Brain microvascular endothelial cell (primary cell): ENCODE data around the gene JTB.

Source experiments
- DNase-seq: peaks from one replicate; pipeline ENCODE4 v3.0.0-alpha.2; 2020
- H3K27ac ChIP-seq: fragments of 250-450 bp; sonication (Bioruptor Pico); 2 replicates; pipeline ENCODE4 v1.5.1; 2020; ENCODE audit warnings: mild to moderate bottlenecking, moderate library complexity
- H3K27me3 ChIP-seq: fragments of 250-450 bp; sonication (Bioruptor Pico); replicated peaks from 2 replicates; pipeline ENCODE4 v1.5.1; 2020; ENCODE audit warnings: mild to moderate bottlenecking
- H3K36me3 ChIP-seq: fragments of 250-450 bp; sonication (Bioruptor Pico); replicated peaks from 2 replicates; pipeline ENCODE4 v1.5.1; 2020; ENCODE audit warnings: mild to moderate bottlenecking
- H3K4me3 ChIP-seq: 2 replicates; pipeline ENCODE4 v1.5.1; 2011; ENCODE audit warnings: low read depth, mild to moderate bottlenecking, control low read depth, low read length, moderate library complexity
- in situ Hi-C: cut with HindIII; loops from 2 replicates; pipeline ENCODE4 v1.10.0; 2017; ENCODE audit warnings: low sequenced_read_pairs, low pct_ligation_motif_present
- TF ChIP-seq, protein P1 (sequence below): IDR thresholded peaks from 2 replicates; pipeline ENCODE4 v1.5.1; 2011; ENCODE audit warnings: low read depth, mild to moderate bottlenecking, moderate library complexity, low read length, control low read depth, inconsistent platforms; ENCODE audit errors: missing control alignments

Gene JTB

DNA sequence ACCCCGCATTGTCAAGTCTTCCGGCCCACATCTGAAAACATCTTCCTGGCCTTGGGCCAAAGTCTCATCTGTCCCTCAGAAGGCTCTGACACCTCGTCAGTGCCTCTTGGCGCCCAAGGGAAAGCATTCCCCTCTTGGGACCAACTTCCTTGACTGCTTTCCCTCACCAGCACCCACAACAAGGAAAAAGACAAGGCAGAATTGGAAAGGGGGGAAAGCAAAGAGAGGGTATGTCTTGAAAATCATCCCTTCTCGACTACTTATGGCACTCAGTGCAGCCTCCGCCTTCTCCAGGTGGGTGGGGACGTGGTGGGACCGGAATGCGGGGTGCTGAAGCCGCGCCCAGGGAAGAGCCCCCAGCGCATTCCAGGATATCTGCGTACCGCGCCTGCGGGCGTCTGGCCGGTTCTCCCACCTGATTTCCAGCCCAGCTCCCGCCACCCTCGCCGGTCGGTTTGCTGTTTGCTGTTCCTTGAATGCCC lies 13.6 kb downstream of the JTB start:
- Histone ChIP-seq H3K4me3 (peak overlapping the region; percentile 81), H3K27me3 (no peaks in the 10 kb centered on the region), H3K27ac (peak overlapping the region; percentile 85), H3K36me3 (peaks cover 2% of the 10 kb centered on the region)
- in situ Hi-C loops: no loop called here
- TF ChIP-seq, protein P1, sequence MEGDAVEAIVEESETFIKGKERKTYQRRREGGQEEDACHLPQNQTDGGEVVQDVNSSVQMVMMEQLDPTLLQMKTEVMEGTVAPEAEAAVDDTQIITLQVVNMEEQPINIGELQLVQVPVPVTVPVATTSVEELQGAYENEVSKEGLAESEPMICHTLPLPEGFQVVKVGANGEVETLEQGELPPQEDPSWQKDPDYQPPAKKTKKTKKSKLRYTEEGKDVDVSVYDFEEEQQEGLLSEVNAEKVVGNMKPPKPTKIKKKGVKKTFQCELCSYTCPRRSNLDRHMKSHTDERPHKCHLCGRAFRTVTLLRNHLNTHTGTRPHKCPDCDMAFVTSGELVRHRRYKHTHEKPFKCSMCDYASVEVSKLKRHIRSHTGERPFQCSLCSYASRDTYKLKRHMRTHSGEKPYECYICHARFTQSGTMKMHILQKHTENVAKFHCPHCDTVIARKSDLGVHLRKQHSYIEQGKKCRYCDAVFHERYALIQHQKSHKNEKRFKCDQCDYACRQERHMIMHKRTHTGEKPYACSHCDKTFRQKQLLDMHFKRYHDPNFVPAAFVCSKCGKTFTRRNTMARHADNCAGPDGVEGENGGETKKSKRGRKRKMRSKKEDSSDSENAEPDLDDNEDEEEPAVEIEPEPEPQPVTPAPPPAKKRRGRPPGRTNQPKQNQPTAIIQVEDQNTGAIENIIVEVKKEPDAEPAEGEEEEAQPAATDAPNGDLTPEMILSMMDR: no peak
- DNase-seq: no peak

- peak; percentile 96 for DNase-seq
- peaks cover 2% of the 10 kb centered on the region for H3K36me3 ChIP-seq
- in situ Hi-C loops: no loop called here
Measured at GRCh38 chr1:153963030-153963849, 14.2 kb downstream of the JTB start, which contains the start of gene SLC39A1. Gene SLC39A1, minus strand, starts transcription at chr1:153963537. Its CDS starts 822 bp downstream, at chr1:153962715.

GRCh38 chr1:153962088-153963029 lies 15.1 kb downstream of the JTB start:
- TF ChIP-seq, protein P1: no peak
- in situ Hi-C loops: no loop called here
- DNase-seq: no peak
- Histone ChIP-seq H3K27me3 (no peaks in the 10 kb centered on the region), H3K27ac (peak overlapping the region; percentile 85), H3K36me3 (peaks cover 2% of the 10 kb centered on the region), H3K4me3 (peak overlapping the region; percentile 81)

More at GRCh38 chr1:153963030-153963849, 14.2 kb downstream of the JTB start, which contains the start of gene SLC39A1:
- H3K4me3 ChIP-seq: peak within 1 kb of the TSS; percentile 81
- TF ChIP-seq, protein P1: no peak
- H3K27ac ChIP-seq: peak within 1 kb of the TSS; percentile 85
- no peaks in the 10 kb centered on the region for H3K27me3 ChIP-seq

DNA sequence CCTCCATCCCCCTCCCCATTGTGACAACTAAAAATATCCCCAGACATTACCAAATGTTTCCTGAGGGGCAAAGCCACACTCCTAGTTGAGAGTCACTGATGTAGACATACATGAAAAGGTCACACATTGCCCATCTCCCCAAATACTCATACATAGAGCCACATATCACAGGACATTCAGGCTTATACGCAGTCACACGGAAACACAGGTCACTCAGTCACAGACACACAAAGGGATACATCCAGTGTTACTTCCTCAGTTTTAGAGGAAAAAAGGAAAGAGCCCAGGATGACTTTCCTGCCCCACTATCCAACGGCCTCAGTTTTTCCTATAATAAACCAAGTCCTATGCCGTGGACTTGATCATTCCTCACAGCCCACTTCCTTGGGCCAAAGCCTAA lies 16.1 kb downstream of the JTB start:
- peaks cover 2% of the 10 kb centered on the region for H3K36me3 ChIP-seq
- TF ChIP-seq, protein P1: no peak
- DNase-seq: no peak
- H3K27me3 ChIP-seq: no peaks in the 10 kb centered on the region
- in situ Hi-C loops: no loop called here
- H3K27ac ChIP-seq: no peak overlapping the region
- no peak overlapping the region for H3K4me3 ChIP-seq

GRCh38 chr1:153960206-153960605 lies 17.3 kb downstream of the JTB start:
- no peak overlapping the region for H3K27ac ChIP-seq
- TF ChIP-seq, protein P1: no peak
- peaks cover 2% of the 10 kb centered on the region for H3K36me3 ChIP-seq
- no peak for DNase-seq
- in situ Hi-C loops: no loop called here
- H3K4me3 ChIP-seq: no peak overlapping the region
- no peaks in the 10 kb centered on the region for H3K27me3 ChIP-seq
